ENCODE measurements around the gene PICALM.

Gene PICALM

DNA sequence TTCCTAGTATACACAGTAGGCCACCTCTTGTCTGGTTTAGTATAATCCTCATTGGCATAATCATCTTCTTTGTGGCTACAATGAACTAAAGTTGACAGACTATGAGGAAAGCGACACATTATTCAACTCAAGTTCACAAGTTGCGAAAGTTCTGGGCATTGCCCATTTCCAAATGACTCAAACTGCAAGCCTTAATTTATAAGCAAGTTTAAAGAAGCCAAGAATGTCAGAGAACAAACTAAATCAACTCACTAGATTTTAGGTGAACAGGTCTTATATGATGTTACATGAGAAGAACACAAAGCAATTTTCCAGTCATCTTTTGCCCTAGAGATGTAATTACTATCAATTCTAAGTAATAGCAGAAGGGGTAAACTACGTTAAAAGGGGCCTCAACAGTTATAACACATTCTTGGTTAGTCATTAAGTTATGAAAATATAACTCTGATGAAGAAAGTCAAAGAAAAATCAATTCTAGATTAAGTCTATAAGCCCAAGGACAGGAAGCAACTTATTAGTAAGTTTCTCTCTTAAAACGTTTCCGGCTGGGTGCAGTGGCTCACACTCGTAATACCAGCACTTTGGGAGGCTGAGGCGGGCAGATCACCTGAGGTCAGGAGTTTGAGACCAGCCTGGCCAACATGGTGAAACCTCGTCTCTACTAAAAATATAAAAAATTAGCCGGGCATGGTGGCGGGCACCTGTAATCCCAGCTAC lies 21.5 kb downstream of the PICALM start:
- DNase-seq (ENCODE audit: low read depth in 2 of 2): no peak

DNA sequence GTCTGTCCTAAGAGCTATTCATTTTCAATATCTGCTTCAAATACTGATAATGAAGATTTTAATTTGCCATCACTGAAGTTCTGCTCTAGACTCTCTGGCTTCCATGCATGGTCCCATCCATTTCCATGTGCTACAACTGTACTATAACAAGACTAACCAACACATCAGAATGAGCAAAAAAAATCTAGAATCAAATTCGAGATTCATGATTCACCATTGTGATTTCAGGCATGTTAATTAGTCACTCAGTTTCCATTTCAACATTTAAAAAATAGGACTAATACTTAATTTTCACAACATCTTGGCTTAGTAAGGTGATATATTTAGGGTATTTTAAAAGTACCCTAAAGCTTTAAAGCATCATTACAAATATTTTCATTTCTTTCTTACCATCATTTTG lies 22.8 kb downstream of the PICALM start:
- no peak for DNase-seq (ENCODE audit: low read depth in 2 of 2)

GRCh38 chr11:86043765-86044503 lies 24.9 kb downstream of the PICALM start:
- no peak for DNase-seq (ENCODE audit: low read depth in 2 of 2)

DNA sequence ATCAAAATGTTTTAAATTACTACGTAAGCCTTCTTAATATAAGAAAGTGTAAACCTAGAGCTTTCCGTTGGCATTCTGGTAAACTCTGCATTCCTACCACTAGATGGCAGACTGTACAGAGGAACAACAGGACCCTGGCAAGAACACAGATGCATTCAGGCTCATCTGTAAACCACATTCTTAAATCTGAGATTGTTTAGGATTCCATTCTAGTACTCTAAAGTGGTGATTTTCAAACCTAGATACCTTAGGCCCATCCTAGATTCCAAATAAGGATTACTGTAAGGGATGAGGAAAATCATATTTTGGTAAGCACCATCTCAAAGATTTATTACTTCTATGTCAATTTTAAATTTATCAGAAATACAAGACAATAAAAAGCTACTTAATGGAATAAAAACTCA lies 26.9 kb downstream of the PICALM start:
- peak in 1 of 2 donors; percentile 28 for DNase-seq (ENCODE audit: low read depth in 2 of 2)

DNA sequence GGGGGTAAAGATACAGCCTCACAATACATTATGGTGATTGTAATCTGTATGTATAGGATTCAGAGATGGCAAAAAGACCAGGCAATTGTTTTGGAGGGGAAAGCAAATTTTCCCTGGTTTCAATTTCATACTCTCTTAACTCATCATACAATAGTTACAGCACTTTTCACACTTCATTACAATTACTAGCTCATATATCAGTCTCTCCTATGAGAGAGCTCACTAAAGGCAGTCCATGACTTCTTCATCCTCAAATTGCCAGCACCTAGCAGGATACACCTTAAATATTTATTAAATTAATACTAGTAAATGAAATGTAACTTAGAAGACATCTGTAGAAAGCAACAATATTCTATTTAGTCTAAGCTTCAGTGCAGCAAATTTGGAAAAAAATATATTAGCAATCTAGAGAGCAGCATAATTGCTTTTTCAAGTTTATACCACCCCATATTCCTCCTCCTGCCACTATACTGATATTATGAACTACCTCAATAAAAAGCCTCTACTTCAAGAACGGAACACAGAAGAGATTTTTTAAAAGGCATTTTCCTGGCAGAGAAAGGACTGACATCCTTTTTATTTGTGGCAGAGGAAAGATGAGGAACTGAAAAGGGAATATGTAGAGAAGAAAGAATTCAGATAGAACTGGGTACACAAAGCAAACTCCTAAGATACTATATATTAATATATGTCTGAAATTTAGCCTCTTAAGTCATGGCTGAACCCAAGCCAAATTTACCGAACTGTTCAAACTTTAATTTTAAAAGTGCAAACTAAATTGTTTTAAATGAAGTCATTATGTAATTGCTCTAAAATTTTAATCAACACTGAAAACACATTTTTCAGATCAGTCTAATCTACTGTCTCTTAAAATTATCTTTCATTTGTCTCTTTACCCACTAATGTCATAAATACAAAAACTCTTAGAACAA lies 27.7 kb downstream of the PICALM start:
- DNase-seq (ENCODE audit: low read depth in 2 of 2): no peak

DNA sequence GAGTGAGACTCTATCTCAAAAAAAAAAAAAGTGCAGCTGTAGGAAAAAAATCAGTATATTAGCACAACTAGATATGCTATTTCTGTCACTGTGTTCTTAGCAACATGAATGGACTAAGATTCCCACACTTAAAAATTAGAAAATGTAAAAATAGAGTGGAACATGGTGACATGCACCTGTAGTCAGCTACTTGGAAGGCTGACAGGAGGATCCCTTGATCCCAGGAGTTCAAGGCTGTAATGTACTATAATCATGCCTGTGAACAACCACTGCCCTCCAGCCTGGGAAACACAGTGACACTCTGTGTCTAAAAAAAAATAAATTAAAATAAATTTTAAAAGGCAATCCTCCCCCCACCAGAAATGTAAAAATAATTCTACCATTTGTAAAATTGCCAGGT lies 29.8 kb downstream of the PICALM start:
- no peak for DNase-seq (ENCODE audit: low read depth in 2 of 2)

DNA sequence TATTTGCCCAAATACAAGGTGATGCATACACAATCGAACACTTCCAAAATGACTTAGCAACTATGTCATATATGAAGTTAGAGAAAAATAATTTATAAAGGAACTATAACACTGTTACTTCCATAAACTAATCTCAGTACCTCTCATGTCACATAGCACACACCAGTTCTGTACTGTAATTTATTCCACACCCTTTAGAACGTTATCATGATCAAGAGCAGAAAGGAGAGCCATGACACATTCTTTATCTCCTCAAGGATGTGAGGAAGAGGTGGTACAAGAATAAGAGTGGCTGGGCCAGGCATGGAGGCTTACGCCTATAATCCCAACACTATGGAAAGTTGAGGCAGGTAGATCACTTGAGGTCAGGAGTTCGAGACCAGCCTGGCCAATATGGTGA lies 31.1 kb downstream of the PICALM start:
- no peak for DNase-seq (ENCODE audit: low read depth in 2 of 2)

GRCh38 chr11:86035920-86036319 lies 33.0 kb downstream of the PICALM start:
- no peak for DNase-seq (ENCODE audit: low read depth in 2 of 2)

DNA sequence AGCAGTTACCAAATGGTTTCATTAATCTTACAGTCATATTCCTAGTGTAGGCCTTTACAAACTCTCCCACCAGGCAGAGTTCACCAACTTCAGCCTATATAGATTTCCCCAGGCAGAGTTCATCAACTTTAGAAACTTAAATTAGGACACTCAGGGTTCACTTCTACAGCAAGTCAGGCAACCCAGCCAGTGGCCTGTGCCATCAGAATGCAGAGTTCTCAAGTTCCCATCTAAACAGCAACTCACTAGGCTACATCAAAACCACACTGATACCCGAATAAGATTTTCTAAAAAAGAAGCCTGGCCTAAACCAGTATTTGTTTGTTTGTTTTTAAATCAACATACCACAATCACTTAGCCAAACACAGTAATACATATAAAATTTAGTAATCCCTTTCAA lies 33.7 kb downstream of the PICALM start:
- no peak for DNase-seq (ENCODE audit: low read depth in 2 of 2)

GRCh38 chr11:86034710-86035109 lies 34.2 kb downstream of the PICALM start:
- DNase-seq (ENCODE audit: low read depth in 2 of 2): no peak

DNA sequence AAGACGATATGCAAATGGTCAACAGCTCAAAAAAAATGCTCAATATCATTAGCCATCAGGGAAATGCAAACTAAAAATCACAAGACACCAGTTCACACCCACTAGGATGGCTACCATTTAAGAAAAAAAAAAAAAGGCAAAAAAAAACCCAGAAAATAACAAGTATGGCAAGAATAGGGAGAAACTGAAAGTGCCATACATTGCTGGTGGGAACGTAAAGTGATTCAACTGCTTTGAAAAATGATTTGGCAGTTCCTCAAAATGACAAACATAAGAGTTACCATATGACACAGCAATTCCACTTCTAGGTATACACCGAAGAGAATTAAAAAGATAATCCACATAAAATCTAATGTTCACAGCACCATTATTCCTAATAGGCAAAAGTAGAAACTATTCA lies 47.5 kb downstream of the PICALM start:
- no peak for DNase-seq (ENCODE audit: low read depth in 2 of 2)

DNA sequence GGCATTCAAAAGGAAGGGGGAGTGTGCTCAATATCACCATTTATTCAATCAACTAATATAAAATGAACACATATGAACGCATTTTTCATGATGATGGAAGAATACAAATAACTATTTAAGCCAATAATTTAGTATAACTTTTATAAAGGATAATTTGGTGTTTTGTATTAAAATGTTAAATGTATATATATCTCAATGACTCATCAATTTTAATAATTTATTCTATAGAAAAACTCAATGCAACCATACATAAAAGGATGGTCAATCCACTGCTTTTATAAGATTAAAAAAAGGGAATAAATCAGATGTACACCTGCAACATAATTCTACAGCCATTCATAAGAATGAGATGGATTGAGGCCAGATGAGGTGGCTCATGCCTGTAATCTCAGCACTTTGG lies 50.6 kb downstream of the PICALM start:
- DNase-seq (ENCODE audit: low read depth in 2 of 2): no peak

GRCh38 chr11:86016451-86016850 lies 52.4 kb downstream of the PICALM start:
- no peak for DNase-seq (ENCODE audit: low read depth in 2 of 2)

GRCh38 chr11:86015699-86016098 lies 53.2 kb downstream of the PICALM start:
- no peak for DNase-seq (ENCODE audit: low read depth in 2 of 2)

DNA sequence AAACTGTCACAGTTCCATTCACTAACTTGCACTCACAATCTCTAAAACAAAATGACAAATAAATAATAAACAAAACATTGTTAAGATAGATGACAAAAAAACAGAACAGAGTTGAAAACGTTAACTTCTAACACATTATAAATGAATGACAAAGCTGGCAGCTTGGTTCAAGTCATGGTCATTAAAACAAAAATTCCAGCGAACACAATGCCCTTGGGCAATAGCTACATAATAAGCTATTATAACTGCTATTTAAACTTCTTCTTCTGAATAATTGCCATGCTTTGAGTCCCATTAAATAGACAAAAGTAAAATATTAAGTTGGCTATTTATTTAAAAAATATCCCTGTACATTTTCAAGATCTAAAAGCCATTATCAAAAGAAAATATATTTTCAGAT lies 54.7 kb downstream of the PICALM start:
- no peak for DNase-seq (ENCODE audit: low read depth in 2 of 2)

- DNase-seq (ENCODE audit: low read depth in 2 of 2): no peak
Observed at GRCh38 chr11:86013713-86014112, 55.2 kb downstream of the PICALM start.

DNA sequence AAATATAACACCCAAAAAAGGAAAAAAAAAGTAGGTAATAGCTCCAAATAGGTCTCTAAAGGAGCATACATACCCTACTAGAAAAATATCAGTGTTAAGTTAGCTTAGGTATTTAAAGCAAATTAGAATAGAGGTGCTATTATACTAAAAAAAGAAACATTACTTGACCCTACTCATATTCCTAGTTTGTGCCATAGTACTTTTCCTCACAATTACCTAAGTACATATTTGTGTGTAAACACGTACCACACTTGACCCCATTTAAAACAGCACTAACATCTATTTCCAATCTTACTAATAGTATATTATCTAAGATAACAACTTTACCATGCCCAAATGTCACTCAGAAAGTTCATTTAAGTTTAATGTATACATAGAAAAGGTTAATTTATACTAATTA lies 57.7 kb downstream of the PICALM start:
- no peak for DNase-seq (ENCODE audit: low read depth in 2 of 2)

- DNase-seq (ENCODE audit: low read depth in 2 of 2): no peak
Observed at GRCh38 chr11:86003654-86004053, 65.2 kb downstream of the PICALM start.

DNA sequence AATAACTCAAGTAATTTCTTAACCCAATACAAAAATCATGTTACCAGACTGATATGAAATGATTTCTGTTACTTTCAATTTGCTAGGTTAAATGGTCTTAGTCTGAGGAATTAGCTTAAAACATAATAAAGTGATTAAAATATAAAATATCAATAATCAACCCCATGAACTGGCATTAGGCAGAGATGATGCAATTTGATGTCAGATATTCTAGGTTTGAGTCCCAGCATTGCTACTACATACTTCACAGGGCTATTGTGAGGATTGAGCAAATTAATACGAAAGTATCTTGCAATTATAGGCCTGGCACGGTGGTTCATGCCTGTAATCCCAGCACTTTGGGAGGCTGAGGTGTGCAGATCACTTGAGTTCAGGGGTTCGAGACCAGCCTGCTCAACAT lies 66.5 kb downstream of the PICALM start:
- DNase-seq (ENCODE audit: low read depth in 2 of 2): no peak

DNA sequence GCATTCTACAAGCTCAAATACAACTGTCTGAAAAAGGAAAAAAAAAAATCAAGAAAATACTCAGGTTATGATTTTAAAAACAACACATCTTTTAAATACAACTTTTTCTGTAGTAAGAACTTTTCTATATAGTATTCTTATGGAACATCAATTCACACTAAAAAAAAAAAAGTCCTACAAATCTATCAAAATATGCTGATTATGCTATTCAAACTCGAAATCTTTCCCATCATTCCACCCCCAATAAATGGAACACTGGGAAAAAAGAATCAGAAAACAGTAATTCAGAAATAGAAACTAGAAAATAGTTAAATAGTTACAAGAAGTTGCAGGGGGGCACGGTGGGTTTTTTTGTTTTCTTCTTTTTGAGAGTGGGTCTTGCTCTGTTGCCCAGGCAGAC lies 77.4 kb downstream of the PICALM start:
- no peak for DNase-seq (ENCODE audit: low read depth in 2 of 2)

- DNase-seq (ENCODE audit: low read depth in 2 of 2): no peak
Observed at GRCh38 chr11:85989746-85990145, 79.1 kb downstream of the PICALM start.

DNA sequence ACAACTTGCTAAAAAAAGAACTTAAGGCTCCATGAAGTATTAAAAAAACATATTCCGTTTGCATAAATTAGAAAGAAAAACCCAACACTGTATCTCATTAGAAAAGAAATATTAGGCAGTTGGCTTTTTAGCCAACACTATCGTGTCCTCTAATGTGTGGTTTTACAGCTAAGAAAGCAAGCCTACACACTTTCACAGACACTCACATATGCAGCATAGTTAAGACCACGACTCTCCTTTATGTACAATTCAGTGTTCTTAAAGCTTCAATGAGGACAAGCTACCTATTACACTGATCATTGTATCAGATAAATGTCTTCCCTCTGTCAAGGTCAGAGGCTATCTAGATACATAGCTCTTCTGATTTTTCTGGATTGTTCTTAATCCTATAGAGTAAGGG lies 80.1 kb downstream of the PICALM start:
- DNase-seq (ENCODE audit: low read depth in 2 of 2): no peak

Data from activated CD8-positive, alpha-beta memory T cell treated with anti-CD3 and anti-CD28 coated beads for 4 hours (primary cell).